Activated CD4-positive, alpha-beta T cell treated with anti-CD3 and anti-CD28 coated beads, Interleukin-2, amount 10 ng/mL, durations not matched to agents 7 days and 5 days (primary cell): ENCODE results near the gene HYAL1. TPM values are rescaled to one million over a fixed set of nuclear protein-coding genes. Genes with fewer than 3 reads are reported as not detected.

Source experiments
- CTCF ChIA-PET: fragments of 350-600 bp; sonication (Branson Sonifier 250); formaldehyde crosslinking; loops from one replicate; lab custom pipeline; 2021; ENCODE audit warnings: antibody characterized with exemption; lab: Charles Lee
- POLR2A ChIA-PET: fragments of 350-600 bp; sonication (Branson Sonifier 250); formaldehyde crosslinking; loops from one replicate; lab custom pipeline; 2021; ENCODE audit warnings: antibody characterized with exemption; lab: Charles Lee
- DNase-seq: peaks from one replicate; pipeline ENCODE4 v3.0.0-alpha.2; 2020
- H3K27ac Mint-ChIP-seq: one replicate; pipeline ENCODE4 v1.8.0; 2021; ENCODE audit warnings: mild to moderate bottlenecking, moderate library complexity, mixed read lengths
- H3K27me3 Mint-ChIP-seq: one replicate; pipeline ENCODE4 v1.8.0; 2021; ENCODE audit warnings: mixed read lengths
- H3K36me3 Mint-ChIP-seq: one replicate; pipeline ENCODE4 v1.8.0; 2021; ENCODE audit warnings: low read depth, mixed read lengths
- H3K4me1 Mint-ChIP-seq: one replicate; pipeline ENCODE4 v1.8.0; 2021; ENCODE audit warnings: mixed read lengths
- H3K4me3 Mint-ChIP-seq: one replicate; pipeline ENCODE4 v1.8.0; 2021; ENCODE audit warnings: mild to moderate bottlenecking, moderate library complexity, mixed read lengths
- H3K9me3 Mint-ChIP-seq: one replicate; pipeline ENCODE4 v1.8.0; 2021; ENCODE audit warnings: mixed read lengths
- total RNA-seq, 2 experiments: library from RNA; stranded (reverse); gene quantifications; one replicate each; pipeline ENCODE4 v1.2.3, GENCODE V29; 2021

HYAL1 gene
- total RNA-seq, 2 experiments from 2014 or later: 0.07 TPM; not detected in 1

DNA sequence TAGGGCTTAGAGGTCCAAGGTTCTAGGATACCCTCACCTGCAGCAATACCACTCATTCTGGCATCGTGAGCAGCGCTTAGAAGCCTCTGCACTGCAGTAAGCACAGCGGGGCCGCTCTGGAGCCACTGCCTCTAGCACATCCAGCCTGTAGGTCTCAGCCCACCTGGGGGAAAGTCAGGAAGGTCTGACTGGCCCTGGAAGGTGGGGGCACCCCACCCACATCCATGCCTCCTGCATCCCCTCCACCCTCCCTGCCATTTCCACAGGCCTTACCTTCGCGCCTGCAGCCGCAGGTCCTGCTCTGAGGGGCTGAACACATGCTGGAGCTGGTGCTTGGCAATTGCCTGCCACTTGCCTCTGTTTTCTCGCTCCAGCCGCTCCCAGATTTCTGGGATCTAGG lies 38.2 kb upstream of the HYAL1 start:
- ChIA-PET POLR2A (interaction anchor here (2.2 kb wide), 1 partner anchor 9 kb away, joined by 11 read pairs; the partner anchor contains the start of genes CYB561D2 and NPRL2), CTCF (interaction anchor here (1.1 to 2.3 kb wide), 3 partner anchors 8 to 42 kb away, joined by 3 to 13 read pairs (median 3); partner anchors contain the start of genes CYB561D2, HYAL3, NAA80 and NPRL2)
- peaks cover 29% of the 10 kb centered on the region for H3K36me3 Mint-ChIP-seq
- no peaks in the 10 kb centered on the region for H3K9me3 Mint-ChIP-seq
- DNase-seq: no peak
- H3K27me3 Mint-ChIP-seq: no peaks in the 10 kb centered on the region
- H3K4me3 Mint-ChIP-seq: peak overlapping the region; percentile 87
- peaks cover 52% of the 10 kb centered on the region for H3K4me1 Mint-ChIP-seq
- peak overlapping the region; percentile 95 for H3K27ac Mint-ChIP-seq

DNA sequence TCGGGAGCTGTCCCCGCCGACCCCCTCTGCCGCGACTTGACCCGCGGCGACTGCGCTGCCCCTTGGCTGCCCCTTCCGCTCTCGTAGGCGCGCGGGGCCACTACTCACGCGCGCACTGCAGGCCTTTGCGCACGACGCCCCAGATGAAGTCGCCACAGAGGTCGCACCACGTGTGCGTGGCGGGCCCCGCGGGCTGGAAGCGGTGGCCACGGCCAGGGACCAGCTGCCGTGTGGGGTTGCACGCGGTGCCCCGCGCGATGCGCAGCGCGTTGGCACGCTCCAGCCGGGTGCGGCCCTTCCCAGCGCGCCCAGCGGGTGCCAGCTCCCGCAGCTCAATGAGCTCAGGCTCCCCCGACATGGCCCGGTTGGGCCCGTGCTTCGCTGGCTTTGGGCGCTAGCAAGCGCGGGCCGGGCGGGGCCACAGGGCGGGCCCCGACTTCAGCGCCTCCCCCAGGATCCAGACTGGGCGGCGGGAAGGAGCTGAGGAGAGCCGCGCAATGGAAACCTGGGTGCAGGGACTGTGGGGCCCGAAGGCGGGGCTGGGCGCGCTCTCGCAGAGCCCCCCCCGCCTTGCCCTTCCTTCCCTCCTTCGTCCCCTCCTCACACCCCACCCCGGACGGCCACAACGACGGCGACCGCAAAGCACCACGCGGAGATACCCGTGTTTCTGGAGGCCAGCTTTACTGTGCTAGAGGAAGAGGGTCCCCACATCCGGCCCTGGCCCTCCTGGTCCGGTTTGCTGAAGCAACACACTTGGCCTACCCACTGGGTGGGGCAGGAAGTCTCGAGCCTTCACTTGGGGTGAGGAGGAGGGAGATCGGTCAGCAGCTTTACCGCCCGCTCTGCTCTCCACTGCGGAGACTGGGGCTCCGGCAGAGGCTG lies 37.3 kb upstream of the HYAL1 start, which contains the start of gene RASSF1:
Gene RASSF1, minus strand, starts transcription at position 389 of the 882 bp plus-strand sequence. Its CDS starts 31 bp downstream, at position 358.
- POLR2A ChIA-PET: interaction anchor here (2.2 kb wide), 1 partner anchor 10 kb away, joined by 11 read pairs; the partner anchor contains the start of genes CYB561D2 and NPRL2
- H3K4me1 Mint-ChIP-seq: peaks cover 53% of the 10 kb centered on the region
- H3K27me3 Mint-ChIP-seq: no peaks in the 10 kb centered on the region
- no peaks in the 10 kb centered on the region for H3K9me3 Mint-ChIP-seq
- CTCF ChIA-PET: interaction anchor here (0.6 to 2.3 kb wide), 6 partner anchors 9 to 60 kb away, joined by 3 to 13 read pairs (median 3); partner anchors contain the start of genes CYB561D2, HYAL3, NAA80 and NPRL2
- H3K36me3 Mint-ChIP-seq: peaks cover 37% of the 10 kb centered on the region
- peak within 1 kb of the TSS; percentile 95 for H3K27ac Mint-ChIP-seq
- DNase-seq: peak; percentile 80
- H3K4me3 Mint-ChIP-seq: peak within 1 kb of the TSS; percentile 87

DNA sequence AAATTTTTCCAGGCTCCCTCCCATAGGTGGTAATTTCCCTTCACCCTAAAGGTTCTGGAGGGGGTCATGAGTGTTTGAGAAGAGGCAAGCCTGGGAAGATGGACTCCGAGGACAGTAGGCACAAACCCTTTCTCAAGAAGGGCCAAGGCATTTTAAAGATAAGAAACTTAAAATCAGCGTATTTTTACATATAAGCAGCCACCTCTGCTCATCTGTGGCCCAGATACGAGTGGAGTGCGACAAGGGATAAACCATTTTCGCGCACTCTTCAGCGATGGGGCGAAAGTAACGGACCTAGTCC lies 36.7 kb upstream of the HYAL1 start:
- Mint-ChIP-seq H3K27ac (peak overlapping the region; percentile 95), H3K4me3 (peak overlapping the region; percentile 87), H3K9me3 (no peaks in the 10 kb centered on the region), H3K36me3 (peaks cover 42% of the 10 kb centered on the region), H3K27me3 (no peaks in the 10 kb centered on the region), H3K4me1 (peaks cover 54% of the 10 kb centered on the region)
- ChIA-PET CTCF (interaction anchor here (0.6 to 2.3 kb wide), 4 partner anchors 10 to 60 kb away, joined by 3 to 13 read pairs (median 4); partner anchors contain the start of genes CYB561D2, NPRL2 and TUSC2), POLR2A (interaction anchor here (2.2 kb wide), 1 partner anchor 10 kb away, joined by 11 read pairs; the partner anchor contains the start of genes CYB561D2 and NPRL2)
- no peak for DNase-seq

DNA sequence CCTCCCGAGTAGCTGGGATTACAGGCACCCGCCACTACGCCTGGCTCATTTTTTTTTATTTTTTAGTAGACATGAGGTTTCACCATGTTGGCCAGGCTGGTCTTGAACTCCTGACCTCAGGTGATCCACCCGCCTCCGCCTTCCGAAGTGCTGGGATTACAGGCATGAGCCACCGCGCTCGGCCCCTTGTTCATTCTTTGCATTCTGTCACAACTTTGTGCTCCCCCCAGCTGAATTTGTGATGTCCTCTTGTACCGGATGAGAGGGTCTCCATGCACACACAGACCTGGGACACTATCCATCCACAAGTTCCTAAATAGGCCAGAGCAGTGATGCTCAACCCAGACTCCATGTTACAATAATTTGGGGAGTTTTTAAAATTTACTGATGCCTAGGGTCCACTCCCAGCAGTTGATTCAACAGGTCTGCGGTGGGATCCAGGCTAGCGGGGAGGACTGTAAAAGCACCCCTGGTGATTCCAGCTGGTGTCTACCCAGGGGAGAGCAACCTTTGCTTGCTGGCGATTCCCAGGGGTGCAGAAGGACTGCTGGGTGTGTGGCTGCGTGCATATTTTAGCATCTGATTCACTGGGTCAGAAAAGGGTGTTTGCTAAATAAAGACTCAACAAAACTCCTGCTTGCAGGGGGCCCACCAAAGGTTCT lies 36.2 kb upstream of the HYAL1 start:
- no peaks in the 10 kb centered on the region for H3K27me3 Mint-ChIP-seq
- ChIA-PET CTCF (interaction anchor here (0.6 to 9.2 kb wide), 3 partner anchors 8 to 69 kb away, joined by 3 to 76 read pairs (median 3); partner anchors contain the start of genes CYB561D2, NPRL2 and ZMYND10), POLR2A (interaction anchor here (1.3 kb wide), 1 partner anchor 10 kb away, joined by 4 read pairs; the partner anchor contains the start of genes CYB561D2 and NPRL2)
- no peaks in the 10 kb centered on the region for H3K9me3 Mint-ChIP-seq
- peaks cover 42% of the 10 kb centered on the region for H3K36me3 Mint-ChIP-seq
- peak overlapping the region; percentile 87 for H3K4me3 Mint-ChIP-seq
- DNase-seq: no peak
- peaks cover 56% of the 10 kb centered on the region for H3K4me1 Mint-ChIP-seq
- peak overlapping the region; percentile 95 for H3K27ac Mint-ChIP-seq

DNA sequence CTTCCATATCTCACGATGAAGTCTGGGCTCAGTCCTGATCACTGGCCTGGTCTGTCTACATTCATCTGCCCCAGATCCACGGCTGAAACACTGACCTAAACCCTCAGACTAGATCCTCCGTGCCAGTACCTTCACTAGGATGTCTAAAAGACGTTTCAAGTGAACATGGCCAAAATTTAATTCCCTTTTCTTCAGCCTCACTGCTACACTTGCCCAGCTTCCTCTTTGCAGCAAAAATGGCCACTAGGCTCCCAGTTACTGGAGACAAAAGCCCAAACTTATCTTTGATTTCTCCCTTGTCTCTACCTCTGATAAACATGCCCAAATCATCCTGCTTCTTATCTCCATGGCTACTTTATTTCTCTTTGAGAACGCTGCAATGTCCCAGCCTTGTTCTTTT lies 35.6 kb upstream of the HYAL1 start:
- Mint-ChIP-seq H3K9me3 (no peaks in the 10 kb centered on the region), H3K27ac (peak overlapping the region; percentile 95), H3K4me3 (peak overlapping the region; percentile 87), H3K4me1 (peaks cover 61% of the 10 kb centered on the region), H3K36me3 (peaks cover 46% of the 10 kb centered on the region), H3K27me3 (no peaks in the 10 kb centered on the region)
- POLR2A ChIA-PET: interaction anchor here (0.6 to 1.3 kb wide), 2 partner anchors 11 to 263 kb away, joined by 4 read pairs; partner anchors contain the start of genes CYB561D2 and NPRL2
- no peak for DNase-seq
- CTCF ChIA-PET: interaction anchor here (0.7 to 9.2 kb wide), 7 partner anchors 9 to 92 kb away, joined by 3 to 76 read pairs (median 7); partner anchors contain the start of genes CYB561D2, HYAL3, IFRD2 and NAA80

DNA sequence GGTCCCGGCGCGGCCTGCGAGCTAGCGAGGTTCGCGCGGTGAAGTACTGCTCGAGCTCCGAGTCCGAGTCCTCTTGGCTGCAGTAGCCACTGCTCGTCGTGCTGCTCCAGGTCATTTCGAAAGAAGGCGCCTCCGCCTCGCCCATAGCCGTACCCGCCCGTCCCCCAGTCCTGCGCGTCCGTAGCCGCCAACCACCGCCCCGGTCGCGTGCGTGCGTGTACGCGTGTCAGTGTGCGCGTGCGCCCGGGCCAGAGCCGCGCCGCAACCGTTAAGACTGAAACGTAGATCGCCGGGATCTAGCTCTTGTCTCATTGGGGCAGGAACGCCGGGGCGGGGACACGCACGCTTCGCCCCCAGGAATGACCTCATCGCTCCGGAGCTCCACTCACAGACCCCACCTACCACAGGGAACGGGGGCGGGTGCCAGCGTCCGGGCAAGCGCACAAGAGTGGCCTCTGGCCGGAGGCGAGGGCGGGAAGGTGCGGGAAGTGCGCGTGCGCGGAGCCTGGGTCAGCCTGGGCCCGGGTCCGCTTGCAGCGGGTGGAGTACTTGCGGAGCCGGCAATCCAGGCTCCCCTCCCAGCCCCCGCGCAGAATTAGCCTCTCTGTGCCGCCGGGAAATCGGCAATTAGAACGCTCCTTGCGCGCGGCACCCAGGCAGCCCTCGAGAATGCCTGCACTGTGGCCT lies 33.9 kb upstream of the HYAL1 start:
- peak; percentile 97 for DNase-seq
- Mint-ChIP-seq H3K27me3 (no peaks in the 10 kb centered on the region), H3K27ac (peak overlapping the region; percentile 95), H3K4me3 (peak overlapping the region; percentile 87), H3K4me1 (peaks cover 67% of the 10 kb centered on the region), H3K9me3 (no peaks in the 10 kb centered on the region), H3K36me3 (peaks cover 59% of the 10 kb centered on the region)
- ChIA-PET POLR2A (interaction anchor here (0.7 to 1.7 kb wide), 6 partner anchors 9 to 276 kb away, joined by 3 to 11 read pairs (median 4); partner anchors contain the start of genes CISH, CYB561D2, HYAL3 and NAA80), CTCF (interaction anchor here (0.9 to 9.2 kb wide), 14 partner anchors 9 to 279 kb away, joined by 3 to 76 read pairs (median 5); partner anchors contain the start of genes CYB561D2, GNAI2, HYAL2 and HYAL3)

DNA sequence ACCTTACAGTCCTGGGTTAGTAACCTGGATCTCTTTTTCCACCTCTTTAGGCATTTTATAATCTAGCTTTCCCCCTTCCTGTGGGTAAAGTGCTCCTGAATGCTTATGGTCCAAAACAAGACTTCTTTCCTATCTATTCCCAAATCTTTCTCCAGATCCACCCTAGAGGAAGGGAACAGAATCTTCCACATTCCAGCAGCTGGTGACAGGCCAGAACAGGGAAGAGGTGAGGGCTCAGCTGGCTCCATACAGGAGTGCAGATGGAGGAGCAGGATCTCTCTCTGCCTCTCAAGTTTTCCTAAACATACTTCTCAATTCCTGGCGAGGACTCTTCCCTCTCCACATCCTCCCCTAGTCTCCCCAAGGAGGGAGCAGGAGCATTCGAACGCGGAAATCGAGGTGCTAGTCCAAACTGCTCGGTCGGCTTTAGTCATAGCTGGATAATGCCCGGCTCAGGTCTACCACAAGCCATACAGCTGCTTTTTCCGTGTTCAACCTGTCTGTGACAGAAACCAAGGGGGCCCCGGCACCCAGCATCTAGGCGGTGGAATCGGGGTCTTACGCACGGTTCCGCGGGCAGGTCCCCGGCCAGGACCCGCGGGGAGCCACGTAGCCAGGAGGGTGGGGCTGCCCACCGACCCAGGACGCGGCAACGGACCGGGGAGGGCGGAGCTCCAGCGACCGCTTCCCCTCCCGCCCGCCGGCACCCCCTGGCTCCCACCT lies 33.2 kb upstream of the HYAL1 start:
- Mint-ChIP-seq H3K27ac (peak overlapping the region; percentile 95), H3K9me3 (no peaks in the 10 kb centered on the region), H3K4me1 (peaks cover 63% of the 10 kb centered on the region), H3K27me3 (no peaks in the 10 kb centered on the region), H3K36me3 (peaks cover 64% of the 10 kb centered on the region), H3K4me3 (peak overlapping the region; percentile 87)
- no peak for DNase-seq
- ChIA-PET CTCF (interaction anchor here (0.6 to 9.2 kb wide), 16 partner anchors 9 to 279 kb away, joined by 3 to 76 read pairs (median 5); partner anchors contain the start of genes CYB561D2, GNAI2, HYAL2 and HYAL3), POLR2A (interaction anchor here (0.8 to 1.7 kb wide), 5 partner anchors 9 to 277 kb away, joined by 3 to 11 read pairs (median 4); partner anchors contain the start of genes CISH, CYB561D2, HYAL3 and NAA80)

DNA sequence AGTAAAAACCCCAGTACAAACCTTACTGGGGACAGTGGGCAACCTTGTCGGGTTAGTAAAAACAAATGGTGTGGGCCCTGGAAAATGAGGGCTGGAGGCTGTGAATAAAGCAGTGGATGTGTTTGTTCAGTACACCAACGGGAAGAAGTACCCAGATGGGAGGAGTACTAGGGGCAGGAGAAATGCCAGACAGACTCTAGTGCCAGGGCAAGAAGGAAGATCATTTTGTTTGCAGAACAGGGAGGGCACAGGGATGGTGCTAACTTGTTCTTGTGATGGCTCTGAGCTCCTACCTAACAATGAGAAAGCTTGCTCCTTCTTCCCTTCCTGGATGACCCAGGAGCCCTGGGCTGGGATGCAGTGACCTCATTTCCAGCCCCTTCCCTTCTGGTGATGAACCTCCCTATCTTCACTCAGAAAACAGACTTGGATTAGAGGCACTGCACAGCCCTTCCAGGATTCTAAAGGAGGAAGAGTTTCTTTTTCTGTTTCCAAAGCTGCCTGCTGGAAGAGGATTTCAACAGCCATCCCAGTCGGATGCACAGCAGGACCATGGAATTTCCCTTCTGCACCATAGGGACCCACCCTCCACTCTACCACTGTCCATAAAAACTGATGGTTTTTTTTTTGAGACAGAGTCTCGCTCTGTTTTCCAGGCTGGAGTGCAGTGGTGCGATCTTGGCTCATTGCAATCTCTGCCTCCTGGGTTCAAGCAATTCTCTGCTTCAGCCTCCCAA lies 31.1 kb upstream of the HYAL1 start:
- Mint-ChIP-seq H3K27me3 (no peaks in the 10 kb centered on the region), H3K27ac (peak overlapping the region; percentile 88), H3K9me3 (no peaks in the 10 kb centered on the region), H3K4me1 (peaks cover 50% of the 10 kb centered on the region), H3K36me3 (peaks cover 77% of the 10 kb centered on the region), H3K4me3 (peak overlapping the region; percentile 51)
- no peak for DNase-seq
- ChIA-PET CTCF (interaction anchor here (1.1 to 9.2 kb wide), 5 partner anchors 11 to 106 kb away, joined by 3 to 76 read pairs (median 4); partner anchors contain the start of genes CYB561D2, HYAL2, NPRL2 and ZMYND10), POLR2A (no interaction called here)

DNA sequence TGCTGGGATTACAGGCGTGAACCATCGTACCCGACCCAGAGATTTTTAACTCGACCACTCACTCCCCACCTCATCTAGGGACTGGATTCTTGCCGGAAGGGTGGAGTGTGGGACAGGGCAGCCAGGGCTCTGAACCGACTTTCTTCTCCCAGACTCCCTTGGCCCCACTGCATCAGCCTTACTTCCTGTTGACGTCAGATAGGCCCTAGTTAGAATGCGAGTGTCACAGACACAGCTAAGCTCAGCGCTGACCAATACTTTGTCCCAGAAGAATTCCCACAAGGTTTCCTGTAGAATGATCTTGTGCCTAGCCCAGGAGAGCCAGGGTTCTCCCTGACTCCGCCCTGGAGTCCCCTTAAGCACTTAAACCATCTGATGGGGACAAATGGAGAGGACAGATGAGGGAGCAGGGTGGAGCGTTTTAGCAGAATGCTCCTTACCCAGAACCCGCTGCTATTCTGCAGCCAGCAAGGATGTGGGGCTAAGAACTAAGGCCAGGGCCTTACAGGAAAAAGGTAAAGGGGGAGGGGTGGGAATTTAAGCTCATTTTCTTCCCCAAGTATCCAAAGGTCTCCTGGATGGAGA lies 30.5 kb upstream of the HYAL1 start:
- CTCF ChIA-PET: interaction anchor here (1.1 to 9.2 kb wide), 5 partner anchors 11 to 106 kb away, joined by 3 to 76 read pairs (median 4); partner anchors contain the start of genes CYB561D2, HYAL2, NPRL2 and ZMYND10
- DNase-seq: no peak
- Mint-ChIP-seq H3K36me3 (peaks cover 73% of the 10 kb centered on the region), H3K27me3 (no peaks in the 10 kb centered on the region), H3K4me1 (peaks cover 46% of the 10 kb centered on the region), H3K27ac (peak overlapping the region; percentile 88), H3K4me3 (peak overlapping the region; percentile 51), H3K9me3 (no peaks in the 10 kb centered on the region)
- POLR2A ChIA-PET: no interaction called here

DNA sequence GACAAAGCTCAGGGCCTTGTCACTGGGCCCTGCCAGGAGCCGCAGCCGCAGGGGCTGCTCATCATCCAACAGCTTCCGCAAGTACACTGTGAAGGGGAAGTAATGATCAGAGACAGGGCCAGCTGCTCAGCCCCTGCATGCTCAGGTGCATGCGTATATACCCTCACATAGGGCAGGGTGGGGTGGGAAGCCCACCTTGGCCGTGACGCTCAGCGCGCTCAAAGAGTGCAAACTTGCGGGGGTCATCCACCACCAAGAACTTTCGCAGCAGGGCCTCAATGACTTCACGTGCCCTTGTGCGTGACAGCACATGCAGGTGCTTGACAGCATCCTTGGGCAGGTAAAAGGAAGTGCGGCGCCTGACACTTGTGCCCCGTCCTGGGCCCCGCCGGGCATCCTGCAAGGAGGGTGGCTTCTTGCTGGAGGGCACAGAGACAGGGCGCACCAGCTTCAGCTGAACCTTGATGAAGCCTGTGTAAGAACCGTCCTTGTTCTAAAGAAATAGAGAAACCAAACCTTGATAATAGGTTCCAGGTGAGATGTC lies 28.1 kb upstream of the HYAL1 start:
- no peak overlapping the region for H3K27ac Mint-ChIP-seq
- no peak overlapping the region for H3K4me3 Mint-ChIP-seq
- peaks cover 53% of the 10 kb centered on the region for H3K4me1 Mint-ChIP-seq
- H3K36me3 Mint-ChIP-seq: peaks cover 58% of the 10 kb centered on the region
- no peak for DNase-seq
- no peaks in the 10 kb centered on the region for H3K27me3 Mint-ChIP-seq
- H3K9me3 Mint-ChIP-seq: no peaks in the 10 kb centered on the region
- CTCF ChIA-PET: interaction anchor here (0.9 to 9.2 kb wide), 3 partner anchors 8 to 25 kb away, joined by 4 to 76 read pairs (median 52); partner anchors contain the start of genes CYB561D2, HYAL2, NPRL2 and ZMYND10
- POLR2A ChIA-PET: no interaction called here
